Right forelimb (tissue), 1 donor: ENCODE data around the gene FANCM.

Experiments
- DNase-seq: peaks from one replicate; pipeline ENCODE4 v3.0.0-alpha.2; 2018

The FANCM gene, protein sequence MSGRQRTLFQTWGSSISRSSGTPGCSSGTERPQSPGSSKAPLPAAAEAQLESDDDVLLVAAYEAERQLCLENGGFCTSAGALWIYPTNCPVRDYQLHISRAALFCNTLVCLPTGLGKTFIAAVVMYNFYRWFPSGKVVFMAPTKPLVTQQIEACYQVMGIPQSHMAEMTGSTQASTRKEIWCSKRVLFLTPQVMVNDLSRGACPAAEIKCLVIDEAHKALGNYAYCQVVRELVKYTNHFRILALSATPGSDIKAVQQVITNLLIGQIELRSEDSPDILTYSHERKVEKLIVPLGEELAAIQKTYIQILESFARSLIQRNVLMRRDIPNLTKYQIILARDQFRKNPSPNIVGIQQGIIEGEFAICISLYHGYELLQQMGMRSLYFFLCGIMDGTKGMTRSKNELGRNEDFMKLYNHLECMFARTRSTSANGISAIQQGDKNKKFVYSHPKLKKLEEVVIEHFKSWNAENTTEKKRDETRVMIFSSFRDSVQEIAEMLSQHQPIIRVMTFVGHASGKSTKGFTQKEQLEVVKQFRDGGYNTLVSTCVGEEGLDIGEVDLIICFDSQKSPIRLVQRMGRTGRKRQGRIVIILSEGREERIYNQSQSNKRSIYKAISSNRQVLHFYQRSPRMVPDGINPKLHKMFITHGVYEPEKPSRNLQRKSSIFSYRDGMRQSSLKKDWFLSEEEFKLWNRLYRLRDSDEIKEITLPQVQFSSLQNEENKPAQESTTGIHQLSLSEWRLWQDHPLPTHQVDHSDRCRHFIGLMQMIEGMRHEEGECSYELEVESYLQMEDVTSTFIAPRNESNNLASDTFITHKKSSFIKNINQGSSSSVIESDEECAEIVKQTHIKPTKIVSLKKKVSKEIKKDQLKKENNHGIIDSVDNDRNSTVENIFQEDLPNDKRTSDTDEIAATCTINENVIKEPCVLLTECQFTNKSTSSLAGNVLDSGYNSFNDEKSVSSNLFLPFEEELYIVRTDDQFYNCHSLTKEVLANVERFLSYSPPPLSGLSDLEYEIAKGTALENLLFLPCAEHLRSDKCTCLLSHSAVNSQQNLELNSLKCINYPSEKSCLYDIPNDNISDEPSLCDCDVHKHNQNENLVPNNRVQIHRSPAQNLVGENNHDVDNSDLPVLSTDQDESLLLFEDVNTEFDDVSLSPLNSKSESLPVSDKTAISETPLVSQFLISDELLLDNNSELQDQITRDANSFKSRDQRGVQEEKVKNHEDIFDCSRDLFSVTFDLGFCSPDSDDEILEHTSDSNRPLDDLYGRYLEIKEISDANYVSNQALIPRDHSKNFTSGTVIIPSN (N-terminal part only)

DNA sequence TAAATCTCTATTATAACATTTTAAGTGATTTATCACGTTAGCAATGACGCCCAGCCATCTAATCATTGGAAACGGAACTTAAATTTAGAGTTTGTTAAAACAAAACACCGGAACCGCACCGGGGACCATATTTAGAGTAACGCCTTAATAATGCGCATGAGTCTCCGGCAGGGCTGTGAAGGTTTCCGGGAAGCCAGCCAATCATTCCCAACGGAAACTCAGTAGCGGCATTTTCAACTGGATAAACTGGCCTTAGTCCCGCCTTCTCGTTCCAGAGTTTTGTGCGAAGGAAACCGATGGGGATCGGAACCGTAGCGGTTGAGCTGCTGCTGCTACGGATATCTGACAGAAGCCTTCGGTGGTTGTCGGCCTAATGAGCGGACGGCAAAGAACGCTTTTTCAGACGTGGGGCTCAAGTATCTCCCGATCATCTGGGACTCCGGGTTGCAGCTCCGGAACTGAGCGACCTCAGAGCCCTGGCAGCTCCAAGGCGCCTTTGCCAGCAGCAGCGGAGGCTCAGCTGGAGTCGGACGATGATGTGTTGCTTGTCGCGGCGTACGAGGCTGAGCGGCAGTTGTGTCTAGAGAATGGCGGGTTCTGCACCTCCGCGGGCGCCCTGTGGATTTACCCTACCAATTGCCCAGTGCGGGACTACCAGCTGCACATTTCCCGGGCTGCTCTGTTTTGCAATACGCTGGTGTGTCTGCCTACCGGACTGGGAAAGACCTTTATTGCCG lies at the start of gene FANCM:
FANCM (plus strand) TSS at position 272 of the 737 bp plus-strand sequence; CDS start at position 374, 102 bp downstream.
- DNase-seq, result peak; percentile 96

DNA sequence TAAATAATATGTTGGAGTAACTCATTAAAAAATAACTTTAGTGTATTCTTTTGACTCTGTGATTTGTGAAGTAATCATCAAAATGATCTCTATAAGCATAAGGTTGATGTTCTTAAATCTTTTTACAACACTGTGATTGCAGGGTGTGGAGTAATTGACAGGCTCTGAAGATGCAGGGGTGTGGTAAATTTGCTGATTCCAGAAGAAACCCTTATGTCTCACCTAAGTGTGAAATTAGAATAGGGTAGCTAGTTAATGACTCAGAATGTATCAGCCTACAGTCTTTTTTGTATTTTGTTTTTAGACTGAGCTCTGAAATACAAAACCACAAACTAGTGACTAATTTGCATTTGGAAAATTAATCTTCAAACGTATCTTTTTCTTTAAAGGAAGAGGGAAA lies 45.9 kb upstream of the FANCM start:
- no peak for DNase-seq

- no peak for DNase-seq
Observed at GRCh38 chr14:45091710-45092109, 44.0 kb upstream of the FANCM start.

DNA sequence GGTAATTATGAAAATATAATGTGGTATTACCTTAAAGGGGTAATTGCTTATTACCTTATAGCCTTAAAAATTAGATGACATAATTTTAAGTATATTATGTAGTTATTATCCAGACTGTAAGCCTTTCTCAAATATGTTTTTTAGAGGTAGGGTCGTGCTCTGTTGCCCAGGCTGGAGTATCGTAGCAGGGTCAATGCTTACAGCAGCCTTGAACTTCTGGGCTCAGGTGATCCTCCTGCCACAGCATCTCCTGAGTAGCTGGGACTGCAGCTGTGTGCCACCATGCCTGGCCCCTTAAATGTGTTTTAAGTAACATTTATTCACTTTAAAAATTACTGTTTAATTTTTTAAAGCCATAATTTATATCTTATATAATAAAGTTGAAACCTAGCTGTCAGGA lies 41.5 kb upstream of the FANCM start:
- no peak for DNase-seq

DNA sequence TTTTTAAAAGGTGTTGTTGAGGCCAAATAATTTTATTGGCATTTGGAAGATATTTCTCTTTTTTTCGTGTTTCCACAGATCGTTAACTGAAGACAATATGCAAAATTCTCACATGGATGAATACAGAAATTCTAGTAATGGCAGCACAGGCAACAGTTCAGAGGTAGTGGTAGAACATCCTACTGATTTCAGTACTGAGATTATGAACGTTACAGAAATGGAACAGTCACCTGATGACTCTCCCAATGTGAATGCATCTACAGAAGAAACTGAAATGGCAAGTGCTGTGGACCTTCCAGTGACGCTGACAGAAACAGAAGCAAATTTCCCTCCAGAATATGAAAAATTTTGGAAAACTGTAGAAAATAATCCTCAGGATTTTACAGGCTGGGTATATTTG lies 40.6 kb upstream of the FANCM start:
- DNase-seq, result no peak

DNA sequence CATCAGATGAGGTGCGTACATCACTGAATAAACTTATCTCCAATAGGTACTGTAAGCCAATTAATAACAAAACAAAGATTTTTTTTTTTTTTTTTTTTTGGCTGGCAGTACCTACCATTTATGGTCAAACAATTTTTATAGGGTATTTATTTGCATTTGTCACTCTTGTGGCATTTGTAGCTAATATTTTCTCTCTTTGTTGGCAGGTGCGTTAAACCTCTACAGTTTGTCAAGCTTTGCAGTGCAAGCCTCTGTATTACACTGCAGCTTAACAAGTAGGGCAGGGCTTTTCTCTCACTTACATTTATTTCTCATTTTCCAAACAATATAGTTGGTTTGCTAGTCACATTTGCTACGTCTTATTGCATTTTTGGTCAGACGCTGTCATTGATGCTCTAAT lies 39.5 kb upstream of the FANCM start:
- no peak for DNase-seq

GRCh38 chr14:45103806-45104205 lies 31.9 kb upstream of the FANCM start:
- DNase-seq, result no peak

- DNase-seq, result no peak
Observed at GRCh38 chr14:45104561-45104960, 31.2 kb upstream of the FANCM start.

- DNase-seq, result no peak
Observed at GRCh38 chr14:45112896-45113781, 22.6 kb upstream of the FANCM start.

- no peak for DNase-seq
Observed at GRCh38 chr14:45114327-45114726, 21.4 kb upstream of the FANCM start.

DNA sequence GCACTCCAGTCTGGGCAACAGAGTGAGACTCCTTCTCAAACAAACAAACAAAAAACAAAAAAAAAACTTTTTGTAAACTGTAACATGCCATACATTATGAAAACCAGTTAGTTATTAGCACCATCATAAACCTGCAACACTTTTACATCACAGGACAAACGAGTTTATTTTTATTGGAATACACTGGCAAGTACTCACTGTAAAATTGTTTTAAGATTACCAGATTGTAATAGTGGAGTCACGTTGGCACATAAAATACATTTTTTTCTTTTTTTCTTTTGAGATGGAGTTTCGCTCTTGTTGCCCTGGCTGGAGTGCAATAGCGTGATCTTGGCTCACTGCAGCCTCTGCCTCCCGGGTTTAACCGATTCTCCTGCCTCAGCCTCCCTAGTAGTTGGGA lies 17.1 kb upstream of the FANCM start:
- no peak for DNase-seq

- no peak for DNase-seq
Observed at GRCh38 chr14:45120096-45120495, 15.6 kb upstream of the FANCM start.

DNA sequence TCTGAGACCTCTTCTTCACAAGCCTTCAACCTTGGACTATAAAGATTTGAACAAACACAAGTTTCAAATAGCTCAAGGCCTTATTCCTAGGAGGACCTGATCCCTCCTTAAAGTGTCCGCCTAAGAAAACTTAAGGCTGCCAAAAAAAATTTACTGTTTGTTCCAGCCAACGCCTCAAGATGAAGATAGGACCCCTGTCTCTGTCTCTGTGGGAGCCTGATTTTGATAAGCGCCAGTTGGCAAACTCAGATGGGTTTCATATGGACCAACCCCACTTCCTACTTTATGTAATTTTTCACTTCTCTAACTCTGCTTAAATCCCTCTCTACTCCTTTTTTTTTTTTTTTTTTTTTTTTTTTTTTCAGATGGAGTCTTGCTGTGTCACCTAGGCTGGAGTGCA lies 12.5 kb upstream of the FANCM start:
- no peak for DNase-seq

DNA sequence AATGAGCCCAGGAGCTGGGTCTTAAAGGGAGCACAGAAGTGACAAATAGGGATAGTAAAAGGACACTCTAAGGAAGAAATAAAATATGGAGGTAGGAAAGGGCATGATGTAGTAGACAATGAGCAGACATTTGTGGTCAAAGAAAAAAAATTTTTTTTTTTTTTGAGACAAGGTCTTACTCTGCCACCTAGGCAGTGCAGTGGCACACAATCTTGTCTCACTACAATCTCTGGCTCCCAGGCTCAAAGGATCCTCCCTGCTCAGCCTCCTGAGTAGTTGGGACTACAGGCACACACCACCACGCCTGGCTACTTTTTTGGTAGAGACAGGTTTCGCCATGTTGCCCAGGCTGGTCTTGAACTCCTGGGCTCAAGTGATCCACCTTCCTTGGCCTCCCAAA lies 10.0 kb upstream of the FANCM start:
- no peak for DNase-seq

DNA sequence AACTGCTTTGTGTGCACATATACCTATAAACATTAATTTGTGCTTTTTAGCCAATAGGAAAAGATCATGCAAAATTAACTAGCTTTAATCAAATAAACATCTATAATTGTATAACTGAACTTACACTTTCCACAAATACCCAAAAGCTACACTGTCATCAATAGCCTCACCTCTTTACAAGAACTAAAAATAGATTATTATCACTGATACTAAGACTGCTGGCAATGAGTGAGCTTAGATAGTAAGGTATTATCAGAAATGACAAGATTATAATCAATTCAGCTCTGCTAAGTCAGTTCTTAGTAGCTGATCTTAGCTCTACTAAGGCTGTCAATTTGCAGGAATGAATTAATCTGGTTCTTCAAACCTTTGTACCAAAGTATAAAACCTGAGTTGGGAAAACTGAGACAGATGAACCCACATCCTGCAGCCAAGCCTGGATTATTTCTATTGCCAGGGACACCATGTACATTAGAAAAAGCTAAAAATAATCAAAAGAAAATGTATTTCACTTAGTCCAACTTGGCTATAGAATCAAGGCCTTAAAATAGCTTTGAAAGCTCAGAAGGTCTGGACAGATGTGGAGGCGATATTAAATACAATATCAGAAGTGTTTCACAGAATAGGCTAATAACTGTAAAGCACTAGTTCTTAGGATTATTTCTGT lies 6.6 kb upstream of the FANCM start:
- DNase-seq, result no peak

DNA sequence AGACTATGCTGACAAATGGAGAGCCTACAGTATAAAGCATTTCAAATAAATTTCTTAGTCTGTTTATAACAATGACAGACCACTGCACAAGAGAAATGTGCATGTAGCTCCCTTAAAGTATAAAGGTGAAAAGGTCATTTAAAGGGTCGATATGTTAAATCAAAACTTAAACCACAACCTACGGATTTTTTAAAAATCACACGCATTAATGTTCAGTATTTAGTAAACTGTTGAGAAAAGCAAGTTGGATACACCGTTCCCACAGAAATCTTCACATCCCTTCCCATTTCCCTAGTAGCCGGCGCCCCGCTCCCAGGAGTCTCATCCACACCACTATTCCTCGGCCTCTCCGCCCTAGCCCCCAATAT lies 2.1 kb upstream of the FANCM start:
- DNase-seq, result no peak

DNA sequence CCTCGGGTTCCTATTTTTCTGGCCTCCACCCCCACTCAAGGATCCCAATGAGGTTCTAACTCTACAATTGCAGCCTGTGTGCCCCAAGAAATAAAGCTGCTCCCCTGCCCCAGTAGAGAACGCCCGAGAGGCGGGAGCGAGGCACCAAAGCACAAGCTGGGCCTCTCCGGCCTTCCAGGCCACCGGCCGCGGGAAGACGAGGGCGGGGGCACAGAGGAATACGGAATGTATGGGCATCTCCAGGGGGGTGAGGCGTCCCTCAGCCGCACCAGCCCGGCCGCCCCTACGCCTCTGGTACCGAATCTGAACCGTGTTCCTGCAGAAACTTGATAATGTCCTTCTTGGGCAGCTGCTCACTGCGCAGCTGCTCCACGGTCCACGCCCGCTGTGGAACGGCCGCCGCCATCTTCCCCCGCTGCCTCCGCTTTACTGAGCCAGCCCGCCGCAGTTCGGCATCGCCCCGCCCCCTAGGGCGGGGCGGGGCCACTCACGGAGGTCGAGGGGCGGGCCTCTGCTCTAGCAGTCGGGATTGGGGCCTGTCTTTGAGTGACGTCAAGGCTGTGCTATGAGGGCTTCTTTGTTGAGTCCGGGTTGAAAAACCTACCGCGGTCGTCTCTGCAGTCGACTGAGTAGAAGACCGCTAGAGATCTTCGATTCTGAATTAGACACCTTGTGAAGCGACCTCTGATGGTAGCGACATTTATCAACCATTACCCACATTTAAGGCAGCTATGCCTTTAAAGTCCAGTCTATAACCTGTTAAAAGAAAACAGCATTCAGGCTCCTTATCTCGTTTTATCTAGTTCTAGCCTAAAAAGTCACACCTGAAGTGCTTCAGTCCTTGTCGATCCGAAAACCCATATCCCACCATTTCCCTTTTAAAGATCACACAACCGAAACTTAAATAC lies 1.4 kb upstream of the FANCM start, which contains the start of gene FKBP3:
FKBP3 (minus strand) TSS at position 431 of the 908 bp plus-strand sequence; CDS start at position 406, 25 bp downstream.
- DNase-seq, result peak; percentile 96

- DNase-seq, result no peak
Observed at GRCh38 chr14:45135156-45135555, 574 bp upstream of the FANCM start.

DNA sequence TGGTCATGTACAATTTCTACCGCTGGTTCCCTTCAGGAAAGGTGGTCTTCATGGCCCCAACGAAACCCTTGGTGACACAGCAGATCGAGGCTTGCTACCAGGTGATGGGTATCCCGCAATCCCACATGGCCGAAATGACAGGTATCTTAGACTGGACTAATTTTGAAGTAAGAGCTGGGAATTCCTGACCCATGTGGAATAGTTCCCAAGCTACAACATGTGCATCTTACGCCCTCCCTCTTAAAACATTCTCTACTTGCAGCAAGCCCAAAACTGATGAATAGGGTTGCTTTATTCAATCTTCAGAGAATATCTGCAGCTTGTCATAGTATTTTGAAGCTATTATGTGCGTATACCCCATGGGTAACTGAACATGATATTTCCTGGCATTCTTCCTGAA lies 669 bp downstream of the FANCM start:
- DNase-seq, result no peak
